Ovary (tissue), 3 donors: Measurements from ENCODE around the gene FAM193B.

Experiments
- CTCF ChIP-seq, 3 donors: fragments of 450-650 bp in 2 of 3; fragments of 200-600 bp in 1 of 3; IDR thresholded peaks; one replicate each; pipeline versions ENCODE4 v1.5.1 to v1.8.0; 2016 to 2022; ENCODE audit warnings: antibody characterized with exemption in 3 of 3, mild to moderate bottlenecking in 1 of 3
- EP300 ChIP-seq: sonication (generic); formaldehyde crosslinking; IDR thresholded peaks from one replicate; pipeline ENCODE4 v1.6.1; 2017; ENCODE audit warnings: antibody characterized with exemption
- POLR2A ChIP-seq: fragments of 450-650 bp; IDR thresholded peaks from one replicate; pipeline ENCODE4 v1.6.1; 2017; ENCODE audit warnings: antibody characterized with exemption, mild to moderate bottlenecking, moderate library complexity
- donor health status: DM: no; HTN: no; CAD: no.

- TF ChIP-seq CTCF (IDR thresholded peaks at IDR 0.05) = no peak
- TF ChIP-seq POLR2A = peak; percentile 24
- TF ChIP-seq EP300 = no peak
Measured at GRCh38 chr5:177516601-177517568, 37.5 kb downstream of the FAM193B start, which contains the start of gene DDX41.
